Ovary (tissue), 9 donors: ENCODE measurements around the gene NDOR1. TPM values are rescaled to one million over a fixed set of nuclear protein-coding genes. Genes with fewer than 3 reads are reported as not detected.

Experiments
- DNase-seq, 5 donors: peaks; one replicate each; pipeline ENCODE4 v3.0.0-alpha.2; 2019 to 2020
- H3K27ac ChIP-seq, 2 donors: fragments of 200-600 bp; one replicate each; pipeline versions ENCODE4 v1.5.1 to v1.8.0; 2019 to 2022
- H3K27me3 ChIP-seq: fragments of 200-600 bp; one replicate; pipeline ENCODE4 v1.8.0; 2022
- H3K36me3 ChIP-seq: fragments of 200-600 bp; sonication (generic); one replicate; pipeline ENCODE4 v1.5.1; 2019
- H3K4me1 ChIP-seq: one replicate; pipeline ENCODE4 v1.8.1; 2013; ENCODE audit warnings: mild to moderate bottlenecking, moderate library complexity; ENCODE audit not compliant: insufficient read depth
- H3K4me3 ChIP-seq: fragments of 200-600 bp; sonication (generic); one replicate; pipeline ENCODE4 v1.5.1; 2017
- H3K9me3 ChIP-seq, 2 donors: fragments of 200-600 bp in 1 of 2; sonication (generic) in 1 of 2; one replicate each; pipeline versions ENCODE4 v1.5.1 to v1.8.1; 2013 to 2019; ENCODE audit warnings: mild to moderate bottlenecking in 1 of 2, moderate library complexity in 1 of 2
- EP300 ChIP-seq: sonication (generic); formaldehyde crosslinking; IDR thresholded peaks from one replicate; pipeline ENCODE4 v1.6.1; 2017; ENCODE audit warnings: antibody characterized with exemption
- POLR2A ChIP-seq: fragments of 450-650 bp; IDR thresholded peaks from one replicate; pipeline ENCODE4 v1.6.1; 2017; ENCODE audit warnings: antibody characterized with exemption, mild to moderate bottlenecking, moderate library complexity
- WGBS, 3 donors: extraction: QIAGEN DNeasy Blood & Tissue Kit in 1 of 3; methylation state at CpG; one replicate each; pipeline versions ENCODE4 v1.1.5 to v1.1.7; 2013 to 2017; 5-methylcytosine and 5-hydroxymethylcytosine counted together
- intact Hi-C, 4 donors: fragments of 100-400 bp; cut with DNase I; formaldehyde crosslinking; loops; one replicate each; pipeline versions ENCODE4 v1.11.0 to v1.15.1; 2022 to 2023
- polyA plus RNA-seq, 2 donors: library from polyadenylated mRNA; stranded (reverse); fragments of 200-250 nt in 1 of 2; fragments of 350-450 nt in 1 of 2; fragmentation: Illumina TruSeq in 1 of 2; extraction: RNeasy Lipid Tissue Mini Kit (QIAGEN cat#74804) in 1 of 2; gene quantifications; one replicate each; pipeline ENCODE4 v1.2.3, GENCODE V29; 2013 to 2014
- total RNA-seq, 7 donors: library from RNA; depleted of rRNA in 2 of 7; stranded (reverse); fragments of >200 nt in 2 of 7; fragmentation: NEBNext Ultra II Directional in 3 of 7; extraction: Animal tissue kit (Norgen Biotek cat#: 25700) in 3 of 7; gene quantifications; one replicate each; pipeline versions ENCODE4 v1.1.0 to v1.2.4, GENCODE V29; 2016 to 2023
- TF ChIP-seq, protein P1 (sequence below), 3 donors: fragments of 450-650 bp in 2 of 3; fragments of 200-600 bp in 1 of 3; IDR thresholded peaks; one replicate each; pipeline versions ENCODE4 v1.5.1 to v1.8.0; 2016 to 2022; ENCODE audit warnings: antibody characterized with exemption in 3 of 3, mild to moderate bottlenecking in 1 of 3
- donor health status: DM: no; HTN: no; CAD: no; lungs with moderate emphysema.
- donor health status: DM: no; HTN: no; CAD: no.
- donor health status: Bipolar disorder and iron deficiency.
- donor health status: DM: yes; HTN: yes; CAD: no.
- donor health status: DM: no; HTN: no; CAD: no.
- donor health status: DM: yes; HTN: yes; CAD: no.

The NDOR1 gene
- total and polyA plus RNA-seq, 9 donors: 1.1 to 15.2 (median 9.0) TPM

DNA sequence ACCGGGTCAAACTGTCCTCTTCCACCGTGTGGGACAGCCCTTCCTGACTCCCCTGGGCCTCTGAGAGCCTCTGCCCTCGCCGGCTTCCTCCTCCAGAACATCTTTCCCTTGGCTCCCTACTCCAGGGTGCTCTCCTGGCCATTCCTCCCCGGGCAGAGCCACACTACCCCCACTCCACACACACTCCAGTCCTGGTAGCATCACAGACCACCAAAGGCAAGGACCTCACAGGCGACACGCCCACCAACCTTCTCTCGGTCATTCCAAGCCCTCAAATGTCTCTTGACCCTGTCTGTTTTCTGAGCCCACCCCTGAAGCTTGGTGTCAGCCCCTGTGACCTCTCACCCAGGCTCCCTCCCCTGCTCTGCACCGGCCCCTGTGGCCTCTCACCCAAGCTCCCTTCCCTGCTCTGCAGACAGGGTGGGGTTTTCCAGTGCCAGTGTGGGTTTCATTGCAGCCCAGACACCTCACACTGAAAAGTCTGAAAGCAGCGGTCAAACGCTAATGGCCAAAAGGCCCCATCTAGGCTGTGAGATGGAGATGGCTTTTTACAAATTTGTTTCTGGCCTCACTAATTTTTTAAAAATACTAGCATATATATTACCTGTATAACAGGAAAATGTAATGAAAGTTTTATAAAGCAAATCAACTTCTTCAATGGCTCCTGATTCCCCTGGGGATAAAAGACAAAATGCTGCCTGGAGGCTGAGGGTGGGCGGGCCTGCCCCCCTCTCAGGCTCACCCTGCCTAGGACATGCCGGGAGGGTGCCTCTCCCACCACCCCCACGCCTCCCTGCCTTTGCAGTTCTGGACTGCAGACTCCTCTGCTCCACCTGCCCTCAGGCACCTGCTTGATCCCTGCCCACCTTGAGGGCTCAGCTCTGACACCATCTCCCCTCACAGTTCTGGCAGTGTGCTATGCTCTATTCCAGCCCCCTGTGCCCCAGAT is 46.1 kb upstream of the NDOR1 start:
- WGBS, 3 donors: 24 to 42% (median 28%) methylated on average over 14 of the region's 14 CpGs
- DNase-seq: no peak
- no peaks in the 10 kb centered on the region for H3K36me3 ChIP-seq
- no peak overlapping the region for H3K4me3 ChIP-seq
- H3K27ac ChIP-seq: no peak overlapping the region
- TF ChIP-seq, protein P1, sequence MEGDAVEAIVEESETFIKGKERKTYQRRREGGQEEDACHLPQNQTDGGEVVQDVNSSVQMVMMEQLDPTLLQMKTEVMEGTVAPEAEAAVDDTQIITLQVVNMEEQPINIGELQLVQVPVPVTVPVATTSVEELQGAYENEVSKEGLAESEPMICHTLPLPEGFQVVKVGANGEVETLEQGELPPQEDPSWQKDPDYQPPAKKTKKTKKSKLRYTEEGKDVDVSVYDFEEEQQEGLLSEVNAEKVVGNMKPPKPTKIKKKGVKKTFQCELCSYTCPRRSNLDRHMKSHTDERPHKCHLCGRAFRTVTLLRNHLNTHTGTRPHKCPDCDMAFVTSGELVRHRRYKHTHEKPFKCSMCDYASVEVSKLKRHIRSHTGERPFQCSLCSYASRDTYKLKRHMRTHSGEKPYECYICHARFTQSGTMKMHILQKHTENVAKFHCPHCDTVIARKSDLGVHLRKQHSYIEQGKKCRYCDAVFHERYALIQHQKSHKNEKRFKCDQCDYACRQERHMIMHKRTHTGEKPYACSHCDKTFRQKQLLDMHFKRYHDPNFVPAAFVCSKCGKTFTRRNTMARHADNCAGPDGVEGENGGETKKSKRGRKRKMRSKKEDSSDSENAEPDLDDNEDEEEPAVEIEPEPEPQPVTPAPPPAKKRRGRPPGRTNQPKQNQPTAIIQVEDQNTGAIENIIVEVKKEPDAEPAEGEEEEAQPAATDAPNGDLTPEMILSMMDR (IDR thresholded peaks at IDR 0.05): no peak
- TF ChIP-seq EP300: no peak
- no peak for TF ChIP-seq POLR2A
- peaks cover 6% of the 10 kb centered on the region for H3K27me3 ChIP-seq
- intact Hi-C loops: no loop called here
- H3K4me1 ChIP-seq: peaks cover 6% of the 10 kb centered on the region
- H3K9me3 ChIP-seq: no peaks in the 10 kb centered on the region

DNA sequence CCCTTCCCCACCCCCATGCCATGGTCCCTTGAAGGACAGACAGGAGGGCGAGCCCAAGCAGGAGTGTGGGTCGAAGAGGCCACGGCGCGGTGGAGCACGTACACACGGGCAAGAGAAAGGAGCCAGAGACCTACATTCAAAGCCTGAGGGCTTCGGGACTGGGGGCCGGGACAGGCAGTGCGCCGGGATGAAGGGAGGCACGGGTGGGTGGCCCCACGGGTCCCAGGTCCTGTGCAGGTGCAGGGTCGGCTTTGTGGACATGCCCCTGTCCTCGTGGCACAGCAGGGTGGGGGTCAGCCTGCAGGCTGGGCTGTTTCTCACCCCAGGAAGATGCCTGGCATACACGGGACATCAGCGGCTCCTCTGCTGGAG is 45.5 kb upstream of the NDOR1 start:
- no peaks in the 10 kb centered on the region for H3K9me3 ChIP-seq
- no peaks in the 10 kb centered on the region for H3K36me3 ChIP-seq
- TF ChIP-seq EP300: no peak
- no peak for TF ChIP-seq POLR2A
- TF ChIP-seq, protein P1 (IDR thresholded peaks at IDR 0.05): no peak
- 49 to 65% (median 53%) methylated on average over 17 of the region's 17 CpGs for WGBS, 3 donors
- H3K4me3 ChIP-seq: no peak overlapping the region
- H3K4me1 ChIP-seq: peaks cover 6% of the 10 kb centered on the region
- H3K27me3 ChIP-seq: peaks cover 8% of the 10 kb centered on the region
- no peak overlapping the region for H3K27ac ChIP-seq
- intact Hi-C loops: no loop called here
- no peak for DNase-seq

DNA sequence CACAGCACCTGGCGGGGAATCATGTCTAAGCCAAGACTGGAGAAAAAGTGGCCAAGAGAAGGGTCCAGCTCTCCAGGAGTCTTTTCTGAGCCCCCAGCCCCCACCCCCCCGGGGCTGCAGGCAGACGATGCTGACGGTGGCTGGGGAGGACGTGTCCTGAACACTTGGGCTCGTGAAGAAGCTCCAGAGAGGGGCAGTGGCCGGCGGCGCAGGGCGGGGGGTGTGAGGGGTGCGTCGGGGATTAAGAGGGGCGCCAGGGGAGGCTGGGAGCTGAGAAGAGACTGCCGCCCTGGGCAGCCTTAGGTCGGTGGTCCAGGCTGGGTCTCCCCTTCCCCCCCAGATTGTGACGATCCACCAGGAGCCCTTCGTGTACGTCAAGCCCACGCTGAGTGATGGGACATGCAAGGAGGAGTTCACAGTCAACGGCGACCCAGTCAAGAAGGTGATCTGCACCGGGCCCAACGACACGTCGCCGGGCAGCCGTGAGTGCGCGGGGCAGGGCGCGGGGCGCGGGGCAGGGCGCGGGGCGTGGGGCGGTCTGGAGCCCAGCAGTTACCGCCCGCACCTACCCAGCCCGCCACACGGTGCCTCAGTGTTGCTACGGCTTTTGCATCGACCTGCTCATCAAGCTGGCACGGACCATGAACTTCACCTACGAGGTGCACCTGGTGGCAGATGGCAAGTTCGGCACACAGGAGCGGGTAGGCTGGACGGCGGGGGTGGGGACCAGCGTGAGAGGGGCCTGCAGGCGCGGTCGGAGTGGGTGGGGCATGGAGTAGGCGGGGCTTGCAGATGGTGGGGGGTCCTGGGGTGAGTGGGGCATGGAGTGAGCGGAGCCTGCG is 44.6 kb upstream of the NDOR1 start:
- TF ChIP-seq, protein P1 (IDR thresholded peaks at IDR 0.05): no peak
- TF ChIP-seq POLR2A (no peak), EP300 (no peak)
- Histone ChIP-seq H3K9me3 (no peaks in the 10 kb centered on the region), H3K36me3 (no peaks in the 10 kb centered on the region), H3K4me1 (peaks cover 6% of the 10 kb centered on the region), H3K27me3 (peaks cover 13% of the 10 kb centered on the region), H3K27ac (no peak overlapping the region), H3K4me3 (no peak overlapping the region)
- intact Hi-C loops: no loop called here
- DNase-seq: no peak
- WGBS, 3 donors: 21 to 33% (median 29%) methylated on average over 39 to 56 of the region's 56 CpGs

DNA sequence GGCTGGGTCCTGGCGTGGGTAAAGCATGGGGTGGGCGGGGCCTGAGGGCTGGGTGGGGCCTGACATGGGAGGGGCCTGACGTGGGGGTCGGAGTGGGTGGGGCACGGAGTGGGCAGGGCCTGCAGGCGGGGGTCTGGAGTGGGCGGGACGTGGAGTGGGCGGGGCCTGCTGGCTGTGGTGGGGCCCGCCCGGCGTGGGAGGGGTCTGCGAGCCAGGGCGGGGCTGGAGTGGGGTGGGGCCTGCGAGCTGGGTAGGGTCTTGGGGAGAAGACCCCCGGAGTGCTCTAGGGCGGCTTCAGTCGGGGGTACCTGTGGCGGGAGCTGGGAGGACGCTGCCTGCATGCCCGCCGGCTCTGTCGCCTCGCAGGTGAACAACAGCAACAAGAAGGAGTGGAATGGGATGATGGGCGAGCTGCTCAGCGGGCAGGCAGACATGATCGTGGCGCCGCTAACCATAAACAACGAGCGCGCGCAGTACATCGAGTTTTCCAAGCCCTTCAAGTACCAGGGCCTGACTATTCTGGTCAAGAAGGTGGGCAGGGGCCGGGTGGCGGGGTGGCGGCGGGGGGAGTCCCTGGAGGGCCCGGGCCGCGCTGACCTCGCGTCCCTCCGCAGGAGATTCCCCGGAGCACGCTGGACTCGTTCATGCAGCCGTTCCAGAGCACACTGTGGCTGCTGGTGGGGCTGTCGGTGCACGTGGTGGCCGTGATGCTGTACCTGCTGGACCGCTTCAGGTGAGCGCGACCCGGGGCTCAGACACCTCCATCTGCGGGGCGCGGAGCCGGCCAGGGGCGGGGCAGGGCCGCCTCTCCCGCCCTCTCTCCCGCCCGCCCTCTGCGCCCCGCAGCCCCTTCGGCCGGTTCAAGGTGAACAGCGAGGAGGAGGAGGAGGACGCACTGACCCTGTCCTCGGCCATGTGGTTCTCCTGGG is 43.7 kb upstream of the NDOR1 start:
- TF ChIP-seq, protein P1 (IDR thresholded peaks at IDR 0.05): no peak
- TF ChIP-seq POLR2A: no peak
- TF ChIP-seq EP300: no peak
- Histone ChIP-seq H3K4me1 (peaks cover 2% of the 10 kb centered on the region), H3K27ac (no peak overlapping the region), H3K27me3 (peaks cover 20% of the 10 kb centered on the region), H3K4me3 (no peak overlapping the region), H3K9me3 (no peaks in the 10 kb centered on the region), H3K36me3 (no peaks in the 10 kb centered on the region)
- DNase-seq: no peak
- intact Hi-C loops: no loop called here
- WGBS, 3 donors: 1 to 2% (median 2%) methylated on average over 43 to 69 of the region's 71 CpGs
